HEK293 (cell line): ENCODE data around the gene STUM.

Source experiments
- CTCF ChIA-PET: fragments of 350-600 bp; formaldehyde crosslinking; extraction: SDS; loops from one replicate; lab custom pipeline; 2021; ENCODE audit warnings: antibody characterized with exemption; lab: Yijun Ruan, JAX
- POLR2A ChIA-PET: fragments of 300-600 bp; formaldehyde crosslinking; extraction: SDS; loops from one replicate; lab custom pipeline; 2020; ENCODE audit warnings: antibody characterized with exemption, inconsistent platforms; lab: Yijun Ruan, JAX
- H3K27ac ChIP-seq: fragments of 200-500 bp; sonication (Bioruptor generic); 2 replicates; pipeline ENCODE4 v1.5.1; 2014; ENCODE audit warnings: low read depth, low read length, control low read depth, inconsistent platforms; ENCODE audit errors: extremely low read depth
- H3K36me3 ChIP-seq, 2 experiments: fragments of 200-500 bp in 1 of 2; sonication (Bioruptor generic) in 1 of 2; 1 replicate in 1 of 2; 2 replicates in 1 of 2; pipeline ENCODE4 v1.5.1; 2014 to 2017; ENCODE audit warnings: inconsistent platforms in 2 of 2, low read length in 2 of 2; ENCODE audit not compliant: control insufficient read depth in 2 of 2, insufficient read depth in 1 of 2
- H3K4me1 ChIP-seq: fragments of 200-500 bp; sonication (Bioruptor generic); 2 replicates; pipeline ENCODE4 v1.5.1; 2014; ENCODE audit warnings: mild to moderate bottlenecking, low read length, inconsistent platforms; ENCODE audit not compliant: control insufficient read depth, insufficient read depth
- H3K4me3 ChIP-seq: 2 replicates; pipeline ENCODE4 v1.5.1; 2011; ENCODE audit warnings: low read depth, mild to moderate bottlenecking, control low read depth, low read length, moderate library complexity
- H3K9me3 ChIP-seq: fragments of 200-500 bp; sonication (Bioruptor generic); 2 replicates; pipeline ENCODE4 v1.5.1; 2014; ENCODE audit warnings: low read depth, low read length, inconsistent platforms; ENCODE audit not compliant: control insufficient read depth, insufficient read depth
- GLI4 ChIP-seq: fragments of 450-650 bp; formaldehyde crosslinking; IDR thresholded peaks from 2 replicates; pipeline ENCODE4 v1.5.1; 2016; ENCODE audit warnings: missing biosample characterization, missing genetic modification characterization
- KLF1 ChIP-seq: fragments of 450-650 bp; formaldehyde crosslinking; IDR thresholded peaks from 2 replicates; pipeline ENCODE4 v1.5.1; 2016; ENCODE audit warnings: missing biosample characterization, missing genetic modification characterization
- KLF16 ChIP-seq: fragments of 450-650 bp; formaldehyde crosslinking; IDR thresholded peaks from 2 replicates; pipeline ENCODE4 v1.5.1; 2017; ENCODE audit warnings: missing biosample characterization, missing genetic modification characterization
- KLF8 ChIP-seq: fragments of 450-650 bp; formaldehyde crosslinking; IDR thresholded peaks from 2 replicates; pipeline ENCODE4 v1.5.1; 2016; ENCODE audit warnings: missing biosample characterization, missing genetic modification characterization
- OVOL3 ChIP-seq: fragments of 450-650 bp; formaldehyde crosslinking; IDR thresholded peaks from 2 replicates; pipeline ENCODE4 v1.5.1; 2016; ENCODE audit warnings: missing biosample characterization, missing genetic modification characterization
- RBAK ChIP-seq: fragments of 450-650 bp; formaldehyde crosslinking; IDR thresholded peaks from 2 replicates; pipeline ENCODE4 v1.5.1; 2016; ENCODE audit warnings: missing biosample characterization, missing genetic modification characterization
- SP3 ChIP-seq: fragments of 450-650 bp; formaldehyde crosslinking; IDR thresholded peaks from 2 replicates; pipeline ENCODE4 v1.5.1; 2016; ENCODE audit warnings: missing biosample characterization, missing genetic modification characterization
- ZBTB44 ChIP-seq: fragments of 450-650 bp; IDR thresholded peaks from 2 replicates; pipeline ENCODE4 v1.5.1; 2018; ENCODE audit warnings: missing biosample characterization, mild to moderate bottlenecking, missing genetic modification characterization
- ZBTB6 ChIP-seq: fragments of 450-650 bp; formaldehyde crosslinking; IDR thresholded peaks from 2 replicates; pipeline ENCODE4 v1.5.1; 2017; ENCODE audit warnings: missing biosample characterization, missing genetic modification characterization
- ZNF426 ChIP-seq: fragments of 450-650 bp; formaldehyde crosslinking; IDR thresholded peaks from 2 replicates; pipeline ENCODE4 v1.5.1; 2017; ENCODE audit warnings: missing biosample characterization, missing genetic modification characterization, mild to moderate bottlenecking, inconsistent platforms, moderate library complexity
- ZNF518A ChIP-seq: fragments of 450-650 bp; formaldehyde crosslinking; conservative IDR thresholded peaks from 2 replicates; pipeline ENCODE4 v1.5.1; 2016; ENCODE audit warnings: low read depth, missing biosample characterization, missing genetic modification characterization
- ZNF555 ChIP-seq: fragments of 450-650 bp; formaldehyde crosslinking; conservative IDR thresholded peaks from 2 replicates; pipeline ENCODE4 v1.5.1; 2017; ENCODE audit warnings: missing biosample characterization, mild to moderate bottlenecking, missing genetic modification characterization, inconsistent platforms
- ZNF580 ChIP-seq: fragments of 450-650 bp; formaldehyde crosslinking; IDR thresholded peaks from 2 replicates; pipeline ENCODE4 v1.5.1; 2016; ENCODE audit warnings: missing biosample characterization, missing genetic modification characterization
- ZNF660 ChIP-seq: fragments of 450-650 bp; IDR thresholded peaks from 2 replicates; pipeline ENCODE4 v1.5.1; 2018; ENCODE audit warnings: missing biosample characterization, mild to moderate bottlenecking, missing genetic modification characterization
- ZNF664 ChIP-seq: fragments of 450-650 bp; formaldehyde crosslinking; IDR thresholded peaks from 2 replicates; pipeline ENCODE4 v1.5.1; 2016; ENCODE audit warnings: missing biosample characterization, missing genetic modification characterization
- ZNF776 ChIP-seq: fragments of 450-650 bp; formaldehyde crosslinking; IDR thresholded peaks from 2 replicates; pipeline ENCODE4 v1.5.0; 2017; ENCODE audit warnings: missing biosample characterization, missing genetic modification characterization, borderline replicate concordance
- ZNF777 ChIP-seq: fragments of 450-650 bp; formaldehyde crosslinking; IDR thresholded peaks from 2 replicates; pipeline ENCODE4 v1.5.1; 2017; ENCODE audit warnings: missing biosample characterization, missing genetic modification characterization, borderline replicate concordance
- ZSCAN5A ChIP-seq: fragments of 450-650 bp; formaldehyde crosslinking; IDR thresholded peaks from 2 replicates; pipeline ENCODE4 v1.5.1; 2016; ENCODE audit warnings: missing biosample characterization, missing genetic modification characterization

Gene STUM

GRCh38 chr1:226609836-226610455 is 61.4 kb downstream of the STUM start:
- CTCF ChIA-PET: interaction anchor here (0.6 to 6.7 kb wide), 27 partner anchors 10 to 1684 kb away, joined by 3 to 84 read pairs (median 4); partner anchors contain the start of genes PARP1 and STUM

GRCh38 chr1:226610671-226611070 is 62.1 kb downstream of the STUM start:
- no peaks in the 10 kb centered on the region for H3K9me3 ChIP-seq
- ChIA-PET POLR2A (no interaction called here), CTCF (interaction anchor here (0.6 to 6.7 kb wide), 12 partner anchors 9 to 1684 kb away, joined by 3 to 84 read pairs (median 4); partner anchors contain the start of gene STUM)
- no peaks in the 10 kb centered on the region for H3K36me3 ChIP-seq
- no peak overlapping the region for H3K4me3 ChIP-seq
- no peak overlapping the region for H3K27ac ChIP-seq
- H3K4me1 ChIP-seq: no peaks in the 10 kb centered on the region
- TF ChIP-seq ZBTB6 (tag by site-specific recombination) (no peak), OVOL3 (tag by site-specific recombination) (no peak), ZSCAN5A (no peak), KLF8 (tag by site-specific recombination) (no peak), ZNF776 (tag by site-specific recombination) (no peak), ZNF518A (no peak)

More at GRCh38 chr1:226609836-226610455, 61.4 kb downstream of the STUM start:
- no peak overlapping the region for H3K4me3 ChIP-seq
- no peak overlapping the region for H3K27ac ChIP-seq
- TF ChIP-seq ZSCAN5A: no peak
- no peak for TF ChIP-seq SP3 (tag by site-specific recombination)
- no peak for TF ChIP-seq ZNF580 (tag by site-specific recombination)
- TF ChIP-seq ZNF664 (tag by site-specific recombination): no peak
- no peak for TF ChIP-seq KLF16
- TF ChIP-seq KLF1 (tag by site-specific recombination): no peak
- TF ChIP-seq RBAK (tag by site-specific recombination): no peak
- no peak for TF ChIP-seq ZNF426
- TF ChIP-seq ZNF660 (tag by site-specific recombination): no peak
- no peak for TF ChIP-seq ZNF777 (tag by site-specific recombination)
- TF ChIP-seq ZNF555: no peak
- TF ChIP-seq GLI4 (tag by site-specific recombination): no peak
- TF ChIP-seq ZBTB44 (tag by site-specific recombination): no peak
- no peaks in the 10 kb centered on the region for H3K4me1 ChIP-seq
- H3K9me3 ChIP-seq: no peaks in the 10 kb centered on the region
- POLR2A ChIA-PET: no interaction called here
- no peaks in the 10 kb centered on the region for H3K36me3 ChIP-seq
